GM12864 (cell line): ENCODE data around the gene RP9.

Experiments used
- DNase-seq: peaks from one replicate; pipeline ENCODE4 v3.0.0-alpha.2; 2011; ENCODE audit warnings: low read depth
- H3K4me3 ChIP-seq: 2 replicates; pipeline ENCODE4 v1.5.1; 2011; ENCODE audit warnings: mild to moderate bottlenecking, low read depth, low read length, control low read depth
- TF ChIP-seq, protein P1 (sequence below): IDR thresholded peaks from 2 replicates; pipeline ENCODE4 v1.5.1; 2011; ENCODE audit warnings: low read depth, mild to moderate bottlenecking, moderate library complexity, low read length, control low read depth, inconsistent platforms; ENCODE audit errors: missing control alignments

Gene RP9

DNA sequence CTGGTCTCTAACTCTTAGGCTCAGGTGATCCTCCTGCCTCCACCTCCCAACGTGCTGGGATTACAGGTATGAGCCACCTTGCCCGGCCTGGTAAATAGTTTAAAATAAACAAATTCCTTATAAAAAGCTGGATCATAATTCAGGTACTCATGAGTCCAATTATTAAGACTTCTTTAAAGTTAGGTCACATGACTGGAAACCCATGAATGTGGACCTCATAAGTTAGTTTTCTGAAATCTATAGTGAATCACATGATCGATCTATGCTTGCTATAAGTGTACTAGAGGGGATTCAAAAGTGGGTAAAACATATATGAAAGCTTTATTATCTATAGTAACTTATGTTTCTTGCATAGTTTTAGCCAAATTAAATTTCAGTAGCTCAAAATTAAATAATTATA is 60.9 kb downstream of the RP9 start:
- TF ChIP-seq, protein P1, sequence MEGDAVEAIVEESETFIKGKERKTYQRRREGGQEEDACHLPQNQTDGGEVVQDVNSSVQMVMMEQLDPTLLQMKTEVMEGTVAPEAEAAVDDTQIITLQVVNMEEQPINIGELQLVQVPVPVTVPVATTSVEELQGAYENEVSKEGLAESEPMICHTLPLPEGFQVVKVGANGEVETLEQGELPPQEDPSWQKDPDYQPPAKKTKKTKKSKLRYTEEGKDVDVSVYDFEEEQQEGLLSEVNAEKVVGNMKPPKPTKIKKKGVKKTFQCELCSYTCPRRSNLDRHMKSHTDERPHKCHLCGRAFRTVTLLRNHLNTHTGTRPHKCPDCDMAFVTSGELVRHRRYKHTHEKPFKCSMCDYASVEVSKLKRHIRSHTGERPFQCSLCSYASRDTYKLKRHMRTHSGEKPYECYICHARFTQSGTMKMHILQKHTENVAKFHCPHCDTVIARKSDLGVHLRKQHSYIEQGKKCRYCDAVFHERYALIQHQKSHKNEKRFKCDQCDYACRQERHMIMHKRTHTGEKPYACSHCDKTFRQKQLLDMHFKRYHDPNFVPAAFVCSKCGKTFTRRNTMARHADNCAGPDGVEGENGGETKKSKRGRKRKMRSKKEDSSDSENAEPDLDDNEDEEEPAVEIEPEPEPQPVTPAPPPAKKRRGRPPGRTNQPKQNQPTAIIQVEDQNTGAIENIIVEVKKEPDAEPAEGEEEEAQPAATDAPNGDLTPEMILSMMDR: no peak
- no peak for DNase-seq
- no peak overlapping the region for H3K4me3 ChIP-seq

DNA sequence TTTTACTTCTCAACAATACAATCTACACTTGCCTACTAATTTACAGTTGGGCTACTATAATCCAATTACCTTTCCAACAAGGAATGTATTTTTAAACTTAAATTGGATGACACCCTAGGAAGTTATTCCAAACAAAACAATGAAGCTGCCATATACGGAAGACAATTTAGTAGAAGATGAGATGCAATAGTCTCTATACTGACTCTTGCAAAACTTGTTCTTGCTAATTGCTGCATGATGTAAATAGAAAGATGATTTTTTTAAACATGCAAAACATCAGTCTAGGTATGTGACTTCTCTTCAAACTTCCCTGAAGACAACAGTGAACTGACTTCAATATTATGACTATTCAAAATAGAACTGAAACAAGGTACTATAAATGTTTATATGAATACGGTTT is 64.2 kb downstream of the RP9 start:
- no peak overlapping the region for H3K4me3 ChIP-seq
- no peak for DNase-seq
- TF ChIP-seq, protein P1: no peak
